IPS-18a (cell line): ENCODE measurements around the gene HOXB2.
"Not testable (repeated sequence)": the region's sequence is repeated elsewhere in the genome, so short reads cannot be mapped to it uniquely, and the experiment has no call there.

Experiments
- H3K27ac ChIP-seq: one replicate; pipeline ENCODE4 v1.5.1; 2013; ENCODE audit warnings: low read length
- H3K27me3 ChIP-seq: one replicate; pipeline ENCODE4 v1.6.1; 2013; ENCODE audit warnings: mild to moderate bottlenecking, low read length; ENCODE audit not compliant: control insufficient read depth, insufficient read depth
- H3K36me3 ChIP-seq: one replicate; pipeline ENCODE4 v1.6.1; 2013; ENCODE audit warnings: low read depth, low read length; ENCODE audit not compliant: control insufficient read depth
- H3K4me1 ChIP-seq: one replicate; pipeline ENCODE4 v1.6.1; 2013; ENCODE audit warnings: low read depth, low read length; ENCODE audit not compliant: control insufficient read depth
- H3K4me3 ChIP-seq: one replicate; pipeline ENCODE4 v1.5.1; 2013; ENCODE audit warnings: low read length
- H3K9ac ChIP-seq: one replicate; pipeline ENCODE4 v1.6.1; 2013; ENCODE audit warnings: mild to moderate bottlenecking, low read length, moderate library complexity
- H3K9me3 ChIP-seq: one replicate; pipeline ENCODE4 v1.6.1; 2013; ENCODE audit warnings: low read depth, low read length; ENCODE audit not compliant: control insufficient read depth

HOXB2 gene

DNA sequence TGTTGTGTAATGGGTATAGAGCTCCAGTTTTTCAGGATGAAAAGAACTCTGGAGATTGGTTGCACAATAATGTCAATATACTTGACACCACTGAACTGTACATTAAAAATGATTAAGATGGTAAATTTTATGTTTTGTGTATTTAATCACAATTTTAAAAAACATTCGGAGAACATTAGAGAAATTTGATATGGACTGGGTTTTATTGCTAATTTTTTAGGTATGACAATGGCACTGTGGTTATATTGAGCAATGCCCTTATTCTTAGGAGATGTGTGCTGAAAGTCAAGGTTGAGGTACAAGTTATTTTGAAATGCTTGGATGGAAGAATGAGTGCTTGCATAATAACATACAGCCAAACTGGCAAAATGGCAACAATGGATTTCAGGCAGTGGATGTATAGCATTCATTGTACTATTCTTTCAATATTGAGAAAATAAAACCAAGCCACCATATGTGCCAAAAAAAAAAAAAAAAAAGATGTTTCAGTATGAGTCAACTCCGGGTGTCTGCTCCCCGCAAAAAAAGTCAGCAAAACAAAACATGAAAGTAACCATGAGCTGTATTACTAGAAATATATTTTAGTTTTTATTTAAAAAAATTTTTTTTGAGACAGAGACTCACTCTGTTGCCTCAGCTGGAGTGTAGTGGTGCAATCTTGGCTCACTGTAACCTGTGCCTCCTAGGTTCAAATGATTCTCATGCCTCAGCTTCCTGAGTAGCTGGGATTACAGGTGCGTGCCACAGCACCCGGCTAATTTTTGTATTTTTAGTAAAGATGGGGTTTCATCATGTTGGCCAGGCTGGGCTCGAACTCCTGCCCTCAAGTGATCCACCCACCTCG is 33.9 kb downstream of the HOXB2 start:
- Histone ChIP-seq H3K36me3 (no peaks in the 10 kb centered on the region), H3K27ac (no peak overlapping the region), H3K9ac (no peak overlapping the region), H3K4me1 (no peaks in the 10 kb centered on the region), H3K27me3 (peaks cover 26% of the 10 kb centered on the region), H3K4me3 (no peak overlapping the region), H3K9me3 (no peaks in the 10 kb centered on the region)

DNA sequence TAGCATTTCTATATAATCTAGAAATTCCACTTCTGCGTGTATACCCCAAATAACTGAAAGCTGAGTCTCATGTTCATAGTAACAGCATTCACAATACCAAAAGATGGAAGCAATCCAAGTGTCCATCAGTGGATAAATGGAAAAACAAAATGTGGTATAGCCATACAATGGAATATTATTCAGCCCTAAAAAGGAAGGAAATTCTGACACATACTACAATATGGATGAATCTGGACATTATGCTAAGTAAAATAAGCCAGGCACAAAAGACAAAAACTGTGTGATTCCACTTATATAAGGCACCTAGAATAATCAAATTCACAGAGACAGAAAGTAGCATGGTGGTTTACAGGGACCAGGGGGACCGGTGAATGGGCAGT is 34.5 kb downstream of the HOXB2 start:
- Histone ChIP-seq H3K36me3 (no peaks in the 10 kb centered on the region), H3K27me3 (peaks cover 26% of the 10 kb centered on the region), H3K9me3 (no peaks in the 10 kb centered on the region), H3K4me1 (no peaks in the 10 kb centered on the region), H3K4me3 (no peak overlapping the region), H3K27ac (no peak overlapping the region), H3K9ac (no peak overlapping the region)

DNA sequence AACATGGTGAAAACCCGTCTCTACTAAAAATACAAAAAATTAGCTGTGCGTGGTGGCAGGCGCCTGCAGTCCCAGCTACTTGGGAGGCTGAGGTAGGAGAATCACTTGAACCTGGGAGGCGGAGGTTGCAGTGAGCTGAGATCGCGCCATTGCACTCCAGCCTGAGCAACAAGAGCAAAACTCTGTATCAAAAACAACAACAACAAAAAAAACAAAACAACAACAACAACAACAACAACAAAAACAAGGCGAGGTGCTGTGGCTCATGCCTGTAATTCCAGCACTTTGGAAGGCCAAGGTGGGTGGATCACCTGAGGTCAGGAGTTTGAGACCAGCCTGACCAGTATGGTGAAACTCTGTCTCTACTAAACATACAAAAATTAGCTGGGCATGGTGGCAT is 35.2 kb downstream of the HOXB2 start:
- not testable (repeated sequence) for H3K4me3 ChIP-seq, H3K27ac ChIP-seq, H3K4me1 ChIP-seq, H3K36me3 ChIP-seq, H3K9ac ChIP-seq, H3K9me3 ChIP-seq
- H3K27me3 ChIP-seq = peaks cover 20% of the 10 kb centered on the region

DNA sequence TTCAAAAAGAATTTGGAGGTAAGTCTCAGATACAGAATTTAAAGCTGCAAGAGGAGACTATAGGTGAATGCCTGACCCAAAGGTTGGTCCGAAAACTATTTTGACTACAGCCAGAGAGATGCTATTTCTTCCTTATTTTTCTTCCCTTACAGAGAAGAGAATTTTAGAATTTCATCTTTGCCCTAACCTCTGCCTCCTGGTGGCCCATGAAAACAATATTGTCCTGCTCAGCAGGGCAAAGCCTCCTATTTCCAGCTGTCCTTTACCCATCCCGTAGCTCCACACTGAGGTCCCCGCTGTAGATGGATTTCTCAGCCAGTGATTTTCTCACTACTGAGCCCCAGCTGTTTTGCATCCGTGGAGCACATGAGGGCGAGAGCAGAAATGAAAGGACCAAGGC is 38.7 kb downstream of the HOXB2 start:
- Histone ChIP-seq H3K27me3 (peaks cover 32% of the 10 kb centered on the region), H3K27ac (no peak overlapping the region), H3K9ac (no peak overlapping the region), H3K9me3 (no peaks in the 10 kb centered on the region), H3K4me1 (peaks cover 8% of the 10 kb centered on the region), H3K36me3 (no peaks in the 10 kb centered on the region), H3K4me3 (no peak overlapping the region)

DNA sequence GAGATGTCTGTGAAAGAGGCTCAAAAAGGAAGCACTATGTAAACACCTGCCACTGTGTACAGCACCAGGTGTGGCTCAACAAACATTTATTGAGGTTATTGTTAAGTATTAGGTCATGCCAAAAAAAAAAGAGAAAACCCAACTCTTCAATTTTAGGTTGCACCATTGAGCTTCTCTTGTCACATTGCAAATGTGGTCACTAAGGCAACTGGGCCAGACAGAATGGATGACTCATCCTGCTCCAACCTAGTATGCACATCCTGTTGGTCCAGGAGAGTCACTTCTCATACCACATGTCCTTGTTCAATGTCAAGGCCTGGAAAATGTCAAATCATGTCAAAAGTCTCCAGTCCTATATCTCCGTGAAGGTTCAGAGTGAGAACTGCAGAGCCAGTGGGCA is 39.1 kb downstream of the HOXB2 start:
- Histone ChIP-seq H3K9me3 (no peaks in the 10 kb centered on the region), H3K27me3 (peaks cover 36% of the 10 kb centered on the region), H3K4me1 (peaks cover 8% of the 10 kb centered on the region), H3K27ac (no peak overlapping the region), H3K4me3 (no peak overlapping the region), H3K36me3 (no peaks in the 10 kb centered on the region), H3K9ac (no peak overlapping the region)

DNA sequence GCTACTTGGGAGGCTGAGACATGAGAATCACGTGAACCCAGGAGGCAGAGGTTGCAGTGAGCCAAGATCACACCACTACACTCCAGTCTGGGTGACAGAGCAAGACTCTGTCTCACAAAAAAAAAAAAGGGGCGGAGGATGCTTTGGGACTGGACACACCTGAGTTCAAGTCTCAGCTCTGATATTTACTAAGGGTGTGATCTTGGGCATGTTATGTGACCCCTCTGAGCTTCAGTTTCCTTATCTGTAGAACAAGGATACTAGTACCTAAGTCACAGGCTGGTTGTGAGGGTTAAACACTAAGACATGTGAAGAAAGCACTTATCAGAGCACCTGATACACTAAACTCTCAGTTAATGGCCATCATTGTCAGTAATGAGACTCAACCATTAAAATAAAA is 40.0 kb downstream of the HOXB2 start:
- Histone ChIP-seq H3K4me1 (peaks cover 8% of the 10 kb centered on the region), H3K9ac (no peak overlapping the region), H3K9me3 (no peaks in the 10 kb centered on the region), H3K27ac (no peak overlapping the region), H3K4me3 (no peak overlapping the region), H3K27me3 (peaks cover 45% of the 10 kb centered on the region), H3K36me3 (no peaks in the 10 kb centered on the region)

DNA sequence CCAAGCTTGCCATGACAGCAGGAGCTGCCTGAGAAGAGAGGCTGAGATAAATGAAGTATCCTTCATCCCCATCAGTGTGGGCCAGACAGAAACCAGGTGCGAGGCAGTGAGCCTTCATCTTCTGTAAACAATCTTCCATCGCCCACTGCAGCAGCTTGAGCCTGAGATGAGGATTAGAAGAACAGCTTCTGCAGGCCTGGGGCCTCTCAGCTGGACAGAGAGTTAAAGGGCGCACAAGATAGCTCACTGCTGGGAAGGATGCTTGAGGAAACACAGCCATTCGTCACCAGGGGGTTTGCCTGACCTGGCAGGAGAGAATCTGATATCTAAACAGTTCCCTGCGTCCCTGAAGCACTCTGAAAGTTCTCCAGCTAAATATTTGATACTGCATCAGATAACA is 41.2 kb downstream of the HOXB2 start:
- Histone ChIP-seq H3K36me3 (no peaks in the 10 kb centered on the region), H3K9me3 (no peaks in the 10 kb centered on the region), H3K4me3 (no peak overlapping the region), H3K27me3 (peaks cover 57% of the 10 kb centered on the region), H3K9ac (no peak overlapping the region), H3K27ac (no peak overlapping the region), H3K4me1 (peaks cover 8% of the 10 kb centered on the region)

DNA sequence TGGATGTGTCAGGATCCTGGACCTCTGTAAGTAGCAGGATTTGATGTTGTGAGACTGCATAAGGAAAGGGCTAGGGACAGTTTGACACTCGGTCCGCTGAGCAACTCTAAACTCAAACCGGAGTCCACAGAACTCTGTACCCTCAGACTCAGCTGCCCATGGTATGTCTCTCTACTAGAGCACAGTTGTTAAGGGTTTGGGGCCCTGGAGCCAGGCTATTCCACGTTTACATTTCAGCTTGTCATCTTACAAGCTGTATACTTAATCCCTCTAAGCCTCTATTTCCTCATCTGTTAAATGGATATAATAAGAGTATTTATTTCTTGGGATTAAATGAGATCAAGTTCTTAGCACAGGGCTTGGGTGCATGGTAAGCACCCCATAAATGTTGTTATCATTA is 42.0 kb downstream of the HOXB2 start:
- no peak overlapping the region for H3K4me3 ChIP-seq
- H3K27ac ChIP-seq = no peak overlapping the region
- H3K4me1 ChIP-seq = peaks cover 8% of the 10 kb centered on the region
- H3K27me3 ChIP-seq = peaks cover 65% of the 10 kb centered on the region
- H3K36me3 ChIP-seq = no peaks in the 10 kb centered on the region
- H3K9me3 ChIP-seq = no peaks in the 10 kb centered on the region
- no peak overlapping the region for H3K9ac ChIP-seq

DNA sequence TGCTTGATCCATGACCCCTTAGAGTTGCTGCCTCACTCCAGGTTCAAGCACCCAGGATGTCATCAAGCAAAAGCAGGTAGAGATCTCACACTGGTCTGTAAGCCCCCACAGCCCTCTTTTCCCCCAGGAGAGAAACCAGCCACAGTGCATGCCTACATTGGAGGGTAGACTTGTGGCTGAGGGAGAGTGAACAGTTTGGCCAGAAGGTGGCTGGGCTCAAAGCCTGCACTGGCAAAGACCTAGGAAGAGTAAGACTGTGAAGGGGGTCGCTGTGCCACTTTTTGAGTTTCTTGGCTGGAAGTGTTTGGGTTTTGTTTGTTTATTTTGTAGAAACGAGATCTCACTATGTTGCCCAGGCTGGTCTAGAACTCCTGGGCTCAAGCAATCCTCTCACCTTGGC is 42.6 kb downstream of the HOXB2 start:
- Histone ChIP-seq H3K4me3 (no peak overlapping the region), H3K27ac (no peak overlapping the region), H3K27me3 (peaks cover 71% of the 10 kb centered on the region), H3K9ac (no peak overlapping the region), H3K36me3 (no peaks in the 10 kb centered on the region), H3K9me3 (no peaks in the 10 kb centered on the region), H3K4me1 (peaks cover 8% of the 10 kb centered on the region)

DNA sequence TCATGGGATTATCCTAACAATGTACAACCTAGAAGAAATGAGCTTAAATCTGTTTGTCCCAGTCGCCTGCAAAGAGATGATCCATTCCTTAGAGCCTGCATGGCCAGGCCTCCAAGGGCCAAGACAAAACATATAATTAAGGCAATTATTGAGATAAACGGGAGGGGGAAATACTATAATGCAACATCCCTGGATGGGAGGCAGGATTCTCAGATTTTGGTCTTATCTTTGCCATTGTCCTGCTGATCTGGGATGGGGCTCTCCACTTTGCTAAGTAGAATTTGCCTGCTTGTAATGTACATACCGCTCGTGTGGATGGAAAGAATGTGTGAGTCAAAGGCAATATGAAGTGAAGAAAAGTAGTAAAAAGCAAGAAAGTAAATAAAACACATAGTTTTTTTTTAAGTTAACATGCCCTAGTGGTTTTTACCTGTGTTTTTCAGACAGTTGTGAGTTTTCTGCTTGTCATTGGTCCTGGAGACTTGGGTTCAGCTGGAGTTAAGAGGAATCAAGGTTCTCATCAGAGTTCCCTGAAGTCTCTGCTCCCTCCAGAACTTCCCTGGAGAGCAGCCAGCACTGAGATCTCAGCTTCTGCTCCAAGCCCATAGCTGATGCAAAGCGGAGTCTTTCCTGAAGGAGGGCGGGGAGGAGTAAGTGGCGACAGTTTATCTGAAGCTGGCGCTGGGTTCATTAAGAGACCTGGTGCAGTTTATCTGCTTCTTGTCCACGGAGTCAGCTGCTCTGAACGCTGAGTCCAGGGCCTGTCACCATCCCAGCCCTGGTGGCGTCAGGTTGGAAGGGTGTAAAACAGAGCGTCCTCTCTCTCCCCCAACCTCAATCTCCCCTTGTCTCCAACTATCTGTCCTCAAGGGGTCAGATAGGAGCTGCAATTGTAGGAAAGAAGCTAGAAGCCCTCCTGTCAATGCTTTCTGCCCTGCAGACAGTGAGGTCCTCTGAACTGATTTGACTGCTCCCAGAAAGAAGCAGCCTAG is 44.2 kb downstream of the HOXB2 start:
- Histone ChIP-seq H3K9me3 (no peaks in the 10 kb centered on the region), H3K27ac (no peak overlapping the region), H3K36me3 (no peaks in the 10 kb centered on the region), H3K9ac (no peak overlapping the region), H3K4me3 (no peak overlapping the region), H3K27me3 (peaks cover 80% of the 10 kb centered on the region), H3K4me1 (peaks cover 8% of the 10 kb centered on the region)

DNA sequence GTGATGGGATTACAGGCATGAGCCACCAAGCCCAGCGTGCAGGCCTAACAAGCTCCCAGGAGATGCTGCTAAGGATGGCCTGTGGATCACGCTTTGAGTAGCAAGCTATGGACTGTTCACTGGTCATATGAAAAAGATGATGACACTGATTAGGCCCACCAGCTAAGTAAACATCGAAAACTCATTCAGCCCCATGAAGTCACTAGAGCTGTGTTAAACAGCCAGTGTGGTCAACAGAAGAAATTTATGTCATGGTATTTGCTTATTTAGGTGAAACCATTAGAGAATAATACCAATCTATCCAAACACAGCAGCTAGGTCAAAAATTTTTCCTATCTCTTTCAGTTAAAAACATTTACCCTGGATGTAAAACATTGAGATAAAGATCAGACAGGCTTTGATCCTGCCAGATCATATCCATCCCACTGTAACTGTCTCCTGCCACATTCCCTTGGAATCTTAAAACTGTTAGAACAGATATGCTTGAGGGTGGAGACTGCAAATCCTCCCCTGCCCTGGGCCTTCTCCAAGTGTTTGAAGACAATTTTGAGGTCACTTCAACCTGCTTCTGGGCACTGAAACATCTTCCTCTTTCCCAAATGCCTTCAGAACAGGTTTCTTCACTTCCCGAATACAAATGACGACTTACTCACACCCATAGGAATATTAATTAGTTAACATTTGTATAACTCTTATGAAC is 45.0 kb downstream of the HOXB2 start:
- Histone ChIP-seq H3K9ac (no peak overlapping the region), H3K27ac (no peak overlapping the region), H3K36me3 (no peaks in the 10 kb centered on the region), H3K4me1 (peaks cover 8% of the 10 kb centered on the region), H3K4me3 (no peak overlapping the region), H3K9me3 (no peaks in the 10 kb centered on the region), H3K27me3 (peaks cover 88% of the 10 kb centered on the region)
